HFF-Myc (cell line): ENCODE data around the gene CPEB1.
A peak's percentile ranks its signal among the peaks of the same experiment; 100 is the strongest.
"Not testable (repeated sequence)": the region's sequence is repeated elsewhere in the genome, so short reads cannot be mapped to it uniquely, and the experiment has no call there.

Experiments used
- DNase-seq: peaks from one replicate; pipeline ENCODE4 v3.0.0-alpha.2; 2011; ENCODE audit warnings: low read depth; ENCODE audit errors: extremely low read depth
- H3K4me3 ChIP-seq: replicated peaks from 2 replicates; pipeline ENCODE4 v1.5.1; 2011; ENCODE audit warnings: low read depth, mild to moderate bottlenecking, control low read depth, low read length
- TF ChIP-seq, protein P1 (sequence below): IDR thresholded peaks from 2 replicates; pipeline ENCODE4 v1.5.1; 2012; ENCODE audit warnings: mild to moderate bottlenecking, low read depth, low read length, control low read depth; ENCODE audit errors: missing control alignments

CPEB1 gene

DNA sequence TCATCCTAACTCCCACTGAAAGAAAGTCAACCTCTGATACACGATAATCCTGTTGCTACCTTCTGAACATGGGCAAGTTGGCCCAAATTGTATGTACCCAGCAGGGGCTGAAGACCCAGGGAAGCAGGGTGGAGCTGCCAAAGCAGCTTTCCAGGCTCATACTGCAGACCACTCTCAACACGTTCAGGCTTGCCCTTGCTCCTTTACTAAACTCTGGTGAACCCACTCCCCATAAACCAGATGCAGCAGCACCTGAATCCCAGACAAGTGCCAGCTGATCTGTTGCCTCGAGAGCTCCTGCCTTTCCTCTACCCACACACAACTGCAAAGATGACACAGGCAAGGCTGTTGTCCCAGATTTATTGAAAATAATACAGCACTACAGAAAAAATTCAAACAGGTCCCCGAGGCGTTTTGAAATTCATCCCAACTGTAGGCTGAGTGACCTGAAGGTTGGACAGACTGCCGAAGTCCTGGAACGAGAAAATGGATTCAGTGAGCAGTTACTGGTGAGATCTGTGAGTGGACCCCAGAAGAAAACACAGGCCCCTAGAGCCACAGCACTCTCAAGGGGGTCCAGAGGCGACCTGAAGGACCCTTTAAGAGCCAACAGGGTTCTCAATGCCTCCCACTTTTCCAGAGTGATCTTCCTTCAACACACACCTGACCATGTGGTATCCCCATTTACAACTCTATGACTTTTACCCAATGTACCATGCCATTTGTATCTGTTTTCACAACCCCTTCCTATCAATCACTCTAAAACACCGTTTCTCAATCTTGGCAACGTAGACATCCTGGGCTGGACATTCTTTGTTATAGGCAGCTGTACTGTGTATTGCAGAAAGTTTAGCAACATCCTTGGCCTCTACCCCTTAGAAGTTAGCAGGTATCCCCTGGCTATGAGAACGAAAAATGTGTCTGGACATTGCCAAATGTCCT, 110.5 kb downstream of the CPEB1 start:
- H3K4me3 ChIP-seq, result peak overlapping the region; percentile 97
- DNase-seq, result no peak
- TF ChIP-seq, protein P1, sequence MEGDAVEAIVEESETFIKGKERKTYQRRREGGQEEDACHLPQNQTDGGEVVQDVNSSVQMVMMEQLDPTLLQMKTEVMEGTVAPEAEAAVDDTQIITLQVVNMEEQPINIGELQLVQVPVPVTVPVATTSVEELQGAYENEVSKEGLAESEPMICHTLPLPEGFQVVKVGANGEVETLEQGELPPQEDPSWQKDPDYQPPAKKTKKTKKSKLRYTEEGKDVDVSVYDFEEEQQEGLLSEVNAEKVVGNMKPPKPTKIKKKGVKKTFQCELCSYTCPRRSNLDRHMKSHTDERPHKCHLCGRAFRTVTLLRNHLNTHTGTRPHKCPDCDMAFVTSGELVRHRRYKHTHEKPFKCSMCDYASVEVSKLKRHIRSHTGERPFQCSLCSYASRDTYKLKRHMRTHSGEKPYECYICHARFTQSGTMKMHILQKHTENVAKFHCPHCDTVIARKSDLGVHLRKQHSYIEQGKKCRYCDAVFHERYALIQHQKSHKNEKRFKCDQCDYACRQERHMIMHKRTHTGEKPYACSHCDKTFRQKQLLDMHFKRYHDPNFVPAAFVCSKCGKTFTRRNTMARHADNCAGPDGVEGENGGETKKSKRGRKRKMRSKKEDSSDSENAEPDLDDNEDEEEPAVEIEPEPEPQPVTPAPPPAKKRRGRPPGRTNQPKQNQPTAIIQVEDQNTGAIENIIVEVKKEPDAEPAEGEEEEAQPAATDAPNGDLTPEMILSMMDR, result no peak

DNA sequence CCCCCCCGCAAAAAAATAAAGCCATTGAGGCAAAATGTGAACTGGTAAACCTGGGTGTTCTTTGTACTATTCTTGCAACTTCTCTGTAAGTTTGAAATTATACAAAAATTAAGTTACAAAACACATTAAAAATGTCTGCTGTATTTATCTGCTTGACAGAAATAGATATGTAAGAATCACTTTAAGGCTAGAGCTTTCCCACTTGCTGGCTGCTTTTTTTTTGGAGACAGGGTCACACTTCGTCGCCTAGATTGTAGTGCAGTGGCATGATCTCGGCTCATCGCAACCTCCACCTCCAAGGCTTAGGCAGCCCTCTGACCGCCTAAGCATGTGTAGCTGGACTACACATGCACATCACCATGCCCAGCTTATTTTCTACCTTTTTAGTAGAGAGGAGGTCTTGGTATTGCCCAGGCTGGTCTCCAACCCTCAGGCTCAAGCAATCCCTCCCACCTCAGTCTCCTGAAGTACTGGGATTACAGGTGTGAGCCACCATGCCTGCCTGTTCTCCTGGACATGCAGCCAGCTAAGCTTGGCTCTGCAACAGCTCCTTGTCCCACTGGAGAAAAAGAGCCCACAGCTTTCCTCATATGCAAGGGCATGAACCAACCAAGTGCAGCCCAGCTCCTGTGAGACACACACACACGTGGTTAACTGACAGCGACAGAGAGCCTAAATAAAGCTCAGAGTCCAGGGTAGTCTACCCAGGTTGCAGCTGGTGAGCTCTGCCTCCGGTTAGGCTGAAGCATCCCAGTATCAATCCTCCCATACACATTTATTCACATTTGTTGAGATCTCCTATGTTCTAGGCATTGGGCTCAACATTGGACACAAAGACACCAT, 111.4 kb downstream of the CPEB1 start:
- TF ChIP-seq, protein P1, result no peak
- DNase-seq, result no peak
- H3K4me3 ChIP-seq, result no peak overlapping the region

DNA sequence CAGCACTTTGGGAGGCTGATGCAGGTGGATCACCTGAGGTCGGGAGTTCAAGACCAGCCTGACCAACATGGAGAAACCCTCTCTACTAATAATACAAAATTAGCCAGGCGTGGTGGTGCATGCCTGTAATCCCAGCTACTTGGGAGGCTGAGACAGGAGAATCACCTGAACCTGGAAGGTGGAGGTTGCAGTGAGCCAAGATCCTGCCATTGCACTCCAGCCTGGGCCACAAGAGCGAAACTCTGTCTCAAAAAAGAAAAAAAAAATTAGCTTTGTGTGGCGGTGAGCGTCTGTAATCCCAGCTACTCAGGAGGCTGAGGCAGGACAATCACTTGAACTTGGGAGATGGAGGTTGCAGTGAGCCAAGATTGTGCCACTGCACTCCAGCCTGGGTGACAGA, 112.0 kb downstream of the CPEB1 start:
- DNase-seq, H3K4me3 ChIP-seq: not testable (repeated sequence)

DNA sequence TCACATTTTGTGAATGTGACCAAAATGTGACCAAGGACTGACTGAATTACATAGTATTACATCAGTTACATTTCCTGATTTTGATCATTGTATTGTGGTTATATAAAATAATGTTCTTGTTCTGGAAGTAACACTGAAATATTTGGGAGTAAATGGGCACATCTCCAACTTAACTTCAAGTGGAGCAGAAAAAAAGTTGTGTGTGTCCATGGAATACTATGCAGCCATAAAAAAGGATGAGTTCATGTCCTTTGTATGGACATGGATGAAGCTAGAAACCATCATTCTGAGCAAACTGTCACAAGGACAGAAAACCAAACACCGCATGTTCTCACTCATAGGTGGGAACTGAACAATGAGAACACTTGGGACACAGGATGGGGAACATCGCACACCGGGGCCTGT, 112.7 kb downstream of the CPEB1 start:
- not testable (repeated sequence) for H3K4me3 ChIP-seq, DNase-seq

DNA sequence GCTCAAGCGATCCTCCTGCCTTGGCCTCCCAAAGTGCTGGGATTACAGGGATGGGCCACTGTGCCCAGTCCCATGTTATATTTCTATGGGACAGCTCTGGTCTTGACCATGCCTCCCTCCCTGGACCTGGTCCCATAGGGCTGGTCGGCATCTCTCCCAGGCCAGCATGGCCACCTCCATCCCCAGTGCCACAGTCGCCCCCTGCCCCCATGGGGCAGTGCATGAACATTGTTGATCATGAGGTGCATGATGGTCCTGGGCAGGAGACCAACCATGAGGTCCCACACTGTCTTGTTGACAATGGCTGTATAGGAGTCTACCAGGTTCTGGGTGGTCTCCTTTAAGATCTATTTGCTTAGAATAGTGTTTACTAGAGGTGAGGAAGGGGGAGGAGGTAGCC, 113.4 kb downstream of the CPEB1 start:
- TF ChIP-seq, protein P1, result no peak
- no peak for DNase-seq
- H3K4me3 ChIP-seq, result no peak overlapping the region

DNA sequence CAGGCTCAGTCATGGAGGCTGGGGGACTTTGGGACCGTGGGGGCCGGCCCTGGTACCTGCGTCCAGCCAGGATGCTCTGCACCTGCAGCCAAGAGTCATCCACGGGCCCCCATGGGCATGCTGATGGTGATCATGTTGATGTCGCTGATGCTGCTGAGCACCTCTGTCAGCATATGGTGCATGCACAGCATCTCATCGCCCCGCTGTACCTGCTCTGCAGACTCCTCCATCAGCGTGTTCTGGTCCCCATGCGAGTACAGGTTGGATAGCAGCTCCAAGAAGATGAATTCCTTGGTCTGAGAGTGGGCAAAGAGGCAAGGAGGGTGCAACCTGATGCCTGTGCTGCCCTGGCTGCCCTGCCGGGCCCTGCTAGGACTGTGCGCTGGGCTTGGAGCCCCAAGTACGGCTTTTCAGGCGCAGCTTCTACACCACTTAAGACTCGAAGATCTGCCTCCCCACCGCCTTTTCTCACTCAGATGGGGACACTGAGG, 114.1 kb downstream of the CPEB1 start:
- TF ChIP-seq, protein P1, result no peak
- no peak for DNase-seq
- no peak overlapping the region for H3K4me3 ChIP-seq

DNA sequence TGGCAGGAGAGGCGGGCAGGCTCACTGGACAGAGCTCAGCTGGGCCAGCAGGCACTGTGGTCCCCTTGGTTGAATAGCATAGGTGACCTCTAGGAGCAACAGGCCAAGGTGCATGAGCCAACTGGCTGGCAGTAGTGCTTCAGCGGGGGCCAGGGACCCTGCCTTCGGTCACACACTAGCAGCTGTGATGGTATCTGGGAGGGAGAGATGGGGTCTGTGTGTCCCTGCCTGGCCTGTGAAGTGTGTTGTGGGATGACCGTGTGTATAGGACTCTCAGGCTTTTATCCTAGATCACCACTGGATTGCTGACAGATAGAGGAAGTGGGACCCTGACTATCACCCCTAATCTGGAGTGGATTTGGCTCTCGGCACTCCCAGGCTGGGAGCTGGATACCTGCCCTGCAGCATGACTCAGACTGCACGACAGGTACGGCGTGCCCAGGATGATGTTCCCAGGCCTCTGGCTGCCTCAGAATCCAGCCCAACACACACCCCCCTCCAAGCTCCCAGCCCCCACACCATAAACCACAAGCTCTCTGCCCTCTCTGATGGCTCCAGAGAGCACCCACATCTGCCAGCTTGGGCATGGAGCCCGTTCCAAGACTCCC, 114.7 kb downstream of the CPEB1 start:
- DNase-seq, result no peak
- no peak overlapping the region for H3K4me3 ChIP-seq
- TF ChIP-seq, protein P1, result no peak
